HG03342 (cell line): Measurements from ENCODE around the gene DBN1.
"Not testable (repeated sequence)": the region's sequence is repeated elsewhere in the genome, so short reads cannot be mapped to it uniquely, and the experiment has no call there.

Experiments
- ATAC-seq: cut with Tn5 transposase; IDR thresholded peaks from one replicate; pipeline ENCODE4 v1.9.1; 2021; ENCODE audit warnings: mild to moderate bottlenecking, moderate library complexity; ENCODE audit not compliant: unreplicated experiment

The DBN1 gene

GRCh38 chr5:177491983-177492746, 18.7 kb upstream of the DBN1 start:
- ATAC-seq: no peak

GRCh38 chr5:177491429-177491945, 18.1 kb upstream of the DBN1 start:
- no peak for ATAC-seq

- ATAC-seq: no peak
Observed at GRCh38 chr5:177490992-177491391, 17.6 kb upstream of the DBN1 start.

- no peak for ATAC-seq
Observed at GRCh38 chr5:177490311-177490991, 17.0 kb upstream of the DBN1 start.

- ATAC-seq: no peak
Observed at GRCh38 chr5:177489119-177489716, 15.8 kb upstream of the DBN1 start.

- no peak for ATAC-seq
Observed at GRCh38 chr5:177487975-177488374, 14.5 kb upstream of the DBN1 start.

GRCh38 chr5:177487144-177487543, 13.7 kb upstream of the DBN1 start:
- no peak for ATAC-seq

- no peak for ATAC-seq
Observed at GRCh38 chr5:177486256-177486655, 12.8 kb upstream of the DBN1 start.

- ATAC-seq: not testable (repeated sequence)
Observed at GRCh38 chr5:177485753-177486152, 12.3 kb upstream of the DBN1 start.

- no peak for ATAC-seq
Observed at GRCh38 chr5:177484902-177485549, 11.6 kb upstream of the DBN1 start.

- ATAC-seq: no peak
Observed at GRCh38 chr5:177483994-177484901, 10.8 kb upstream of the DBN1 start.

- ATAC-seq: no peak
Observed at GRCh38 chr5:177483042-177483441, 9.6 kb upstream of the DBN1 start.

- no peak for ATAC-seq
Observed at GRCh38 chr5:177482359-177482795, 8.9 kb upstream of the DBN1 start.

GRCh38 chr5:177479774-177480173, 6.3 kb upstream of the DBN1 start:
- ATAC-seq: no peak

GRCh38 chr5:177478711-177479646, 5.5 kb upstream of the DBN1 start:
- ATAC-seq: no peak

GRCh38 chr5:177477701-177478477, 4.5 kb upstream of the DBN1 start:
- ATAC-seq: no peak

GRCh38 chr5:177476531-177477233, 3.2 kb upstream of the DBN1 start:
- no peak for ATAC-seq
